ENCODE data around the gene FBXO7.

Gene FBXO7

GRCh38 chr22:32446321-32446720 lies 28.3 kb upstream of the FBXO7 start:
- Histone ChIP-seq H3K36me3 (replicated peaks; ENCODE audit: low read depth, low read length) (no peaks in the 10 kb centered on the region), H3K79me2 (ENCODE audit: low read length) (no peaks in the 10 kb centered on the region), H3K4me2 (ENCODE audit: low read length) (no peak overlapping the region), H4K20me1 (ENCODE audit: insufficient read depth, low read length) (no peaks in the 10 kb centered on the region), H3K4me3 (ENCODE audit: low read length) (no peak overlapping the region), H3K9ac (ENCODE audit: low read length) (no peak overlapping the region), H3K27me3 (ENCODE audit: low read depth, low read length) (peaks cover 20% of the 10 kb centered on the region), H3K27ac (ENCODE audit: low read length) (no peak overlapping the region), H3K4me1 (ENCODE audit: low read length) (no peaks in the 10 kb centered on the region; the same call in 1 of the 2 replicates), H3K9me3 (ENCODE audit: insufficient read depth, low read length) (no peaks in the 10 kb centered on the region), H2AFZ (ENCODE audit: low read depth, low read length) (0 out of 2 replicates have a peak overlapping the region, but pooled peaks have one; percentile 28)
- TF ChIP-seq CTCF (IDR thresholded peaks at IDR 0.05; ENCODE audit: low read depth, low read length) (no peak), EZH2phosphoT487 (IDR thresholded peaks at IDR 0.05; ENCODE audit: low read depth) (no peak)

GRCh38 chr22:32448980-32449379 lies 25.6 kb upstream of the FBXO7 start:
- no peaks in the 10 kb centered on the region for H4K20me1 ChIP-seq (ENCODE audit: insufficient read depth, low read length)
- H3K4me3 ChIP-seq (ENCODE audit: low read length): no peak overlapping the region
- H3K79me2 ChIP-seq (ENCODE audit: low read length): no peaks in the 10 kb centered on the region
- no peaks in the 10 kb centered on the region; the same call in 1 of the 2 replicates for H3K4me1 ChIP-seq (ENCODE audit: low read length)
- no peak overlapping the region for H3K27ac ChIP-seq (ENCODE audit: low read length)
- no peak overlapping the region for H3K4me2 ChIP-seq (ENCODE audit: low read length)
- H3K9ac ChIP-seq (ENCODE audit: low read length): no peak overlapping the region
- no peak overlapping the region for H2AFZ ChIP-seq (ENCODE audit: low read depth, low read length)
- no peaks in the 10 kb centered on the region for H3K36me3 ChIP-seq (replicated peaks; ENCODE audit: low read depth, low read length)
- H3K9me3 ChIP-seq (ENCODE audit: insufficient read depth, low read length): no peaks in the 10 kb centered on the region; the same call in 1 of the 2 replicates
- no peak for TF ChIP-seq EZH2phosphoT487 (IDR thresholded peaks at IDR 0.05; ENCODE audit: low read depth)
- peaks cover 26% of the 10 kb centered on the region for H3K27me3 ChIP-seq (ENCODE audit: low read depth, low read length)

DNA sequence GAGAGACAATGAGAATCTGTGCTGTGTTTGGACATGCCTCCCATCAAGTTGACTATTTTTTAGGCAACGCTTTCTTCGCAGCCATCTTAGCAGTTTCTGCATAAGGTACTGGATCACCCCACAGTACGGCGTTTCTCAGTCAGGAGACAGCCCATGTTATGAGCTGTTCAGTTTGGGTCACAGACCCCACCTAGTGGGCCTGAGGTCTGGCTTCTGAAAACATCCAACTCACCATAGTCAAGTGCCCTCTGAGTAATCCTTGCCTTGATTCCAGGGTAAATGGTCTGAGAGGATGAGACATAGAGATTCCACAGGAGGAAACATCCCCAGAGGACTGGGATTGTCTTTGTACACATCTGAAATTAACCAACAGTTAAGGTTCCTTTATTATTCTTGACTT lies 17.6 kb upstream of the FBXO7 start:
- H4K20me1 ChIP-seq (ENCODE audit: insufficient read depth, low read length): no peaks in the 10 kb centered on the region
- H3K36me3 ChIP-seq (replicated peaks; ENCODE audit: low read depth, low read length): no peaks in the 10 kb centered on the region
- no peaks in the 10 kb centered on the region for H3K79me2 ChIP-seq (ENCODE audit: low read length)
- peaks cover 40% of the 10 kb centered on the region for H3K27me3 ChIP-seq (ENCODE audit: low read depth, low read length)
- no peak overlapping the region for H3K27ac ChIP-seq (ENCODE audit: low read length)
- H3K4me1 ChIP-seq (ENCODE audit: low read length): peaks cover 5% of the 10 kb centered on the region
- TF ChIP-seq EZH2phosphoT487 (IDR thresholded peaks at IDR 0.05; ENCODE audit: low read depth) (no peak), CTCF (IDR thresholded peaks at IDR 0.05; ENCODE audit: low read depth, low read length) (no peak)
- no peaks in the 10 kb centered on the region; the same call in 1 of the 2 replicates for H3K9me3 ChIP-seq (ENCODE audit: insufficient read depth, low read length)
- no peak overlapping the region for H3K9ac ChIP-seq (ENCODE audit: low read length)
- H3K4me3 ChIP-seq (ENCODE audit: low read length): no peak overlapping the region
- H3K4me2 ChIP-seq (ENCODE audit: low read length): no peak overlapping the region
- H2AFZ ChIP-seq (ENCODE audit: low read depth, low read length): no peak overlapping the region

GRCh38 chr22:32462452-32462851 lies 12.2 kb upstream of the FBXO7 start:
- H3K27ac ChIP-seq (ENCODE audit: low read length): no peak overlapping the region
- no peaks in the 10 kb centered on the region for H4K20me1 ChIP-seq (ENCODE audit: insufficient read depth, low read length)
- no peaks in the 10 kb centered on the region for H3K9me3 ChIP-seq (ENCODE audit: insufficient read depth, low read length)
- H3K9ac ChIP-seq (ENCODE audit: low read length): no peak overlapping the region
- H3K36me3 ChIP-seq (replicated peaks; ENCODE audit: low read depth, low read length): no peaks in the 10 kb centered on the region
- H3K4me1 ChIP-seq (ENCODE audit: low read length): peaks cover 5% of the 10 kb centered on the region
- H3K4me2 ChIP-seq (ENCODE audit: low read length): no peak overlapping the region
- no peaks in the 10 kb centered on the region for H3K79me2 ChIP-seq (ENCODE audit: low read length)
- no peak overlapping the region for H3K4me3 ChIP-seq (ENCODE audit: low read length)
- H3K27me3 ChIP-seq (ENCODE audit: low read depth, low read length): peaks cover 39% of the 10 kb centered on the region
- H2AFZ ChIP-seq (ENCODE audit: low read depth, low read length): no peak overlapping the region
- TF ChIP-seq EZH2phosphoT487 (IDR thresholded peaks at IDR 0.05; ENCODE audit: low read depth) (no peak), CTCF (IDR thresholded peaks at IDR 0.05; ENCODE audit: low read depth, low read length) (no peak)

All from OCI-LY3 (cell line).